Aorta (tissue), 5 donors: ENCODE results near the gene PLEKHA5. TPM values are rescaled to one million over a fixed set of nuclear protein-coding genes. Genes with fewer than 3 reads are reported as not detected.

Source experiments
- ATAC-seq: fragments of 200-7000 bp; cut with Tn5 transposase; one replicate; pipeline ENCODE4 v1.9.1; 2022; ENCODE audit warnings: moderate library complexity; ENCODE audit not compliant: low FRiP score
- DNase-seq, 2 donors: peaks; one replicate each; pipeline ENCODE4 v3.0.0-alpha.2; 2020
- H3K27ac ChIP-seq, 2 donors: one replicate each; pipeline ENCODE4 v1.5.1; 2013; ENCODE audit warnings: low read length in 2 of 2, mild to moderate bottlenecking in 2 of 2, moderate library complexity in 2 of 2, control low read depth in 1 of 2, inconsistent platforms in 1 of 2, low read depth in 1 of 2
- H3K27me3 ChIP-seq, 2 donors: one replicate each; pipeline ENCODE4 v1.6.1; 2013; ENCODE audit warnings: control low read depth in 1 of 2, low read length in 1 of 2, mild to moderate bottlenecking in 1 of 2, moderate library complexity in 1 of 2; ENCODE audit not compliant: insufficient read depth in 2 of 2, control insufficient read depth in 1 of 2
- H3K36me3 ChIP-seq, 2 donors: one replicate each; pipeline ENCODE4 v1.6.1; 2013; ENCODE audit warnings: control low read depth in 1 of 2, low read length in 1 of 2, mild to moderate bottlenecking in 1 of 2; ENCODE audit not compliant: insufficient read depth in 2 of 2, control insufficient read depth in 1 of 2
- H3K4me1 ChIP-seq, 2 donors: one replicate each; pipeline ENCODE4 v1.6.1; 2013; ENCODE audit warnings: low read length in 2 of 2, control low read depth in 1 of 2, mild to moderate bottlenecking in 1 of 2, moderate library complexity in 1 of 2; ENCODE audit not compliant: insufficient read depth in 2 of 2, control insufficient read depth in 1 of 2
- H3K4me3 ChIP-seq, 2 donors: one replicate each; pipeline ENCODE4 v1.5.1; 2013; ENCODE audit warnings: low read length in 2 of 2, control low read depth in 1 of 2, mild to moderate bottlenecking in 1 of 2
- H3K9me3 ChIP-seq: one replicate; pipeline ENCODE4 v1.6.1; 2013; ENCODE audit warnings: mild to moderate bottlenecking, low read length; ENCODE audit not compliant: control insufficient read depth
- WGBS, 2 donors: extraction: QIAGEN DNeasy Blood & Tissue Kit; methylation state at CpG; one replicate each; pipeline ENCODE4 v1.1.7; 2013; 5-methylcytosine and 5-hydroxymethylcytosine counted together
- intact Hi-C, 2 donors: fragments of 100-400 bp; cut with DNase I; formaldehyde crosslinking; loops; one replicate each; pipeline versions ENCODE4 v1.14.2 to v1.15.0; 2022
- polyA plus RNA-seq, 2 donors: library from polyadenylated mRNA; stranded (reverse); fragments of 200-250 nt; gene quantifications; one replicate each; pipeline ENCODE4 v1.2.3, GENCODE V29; 2013
- total RNA-seq, 2 donors: library from RNA; stranded (reverse); fragmentation: NEBNext Ultra II Directional; extraction: Animal tissue kit (Norgen Biotek cat#: 25700); gene quantifications; one replicate each; pipeline ENCODE4 v1.2.1, GENCODE V29; 2021
- donor health status: healthy with polysubstance abuse.
- donor health status: Bipolar disorder and iron deficiency.
- donor health status: DM: no; HTN: no; CAD: no.
- donor health status: DM: no; HTN: no; CAD: no.
- donor health status: DM: yes; HTN: yes; CAD: no.

PLEKHA5 gene
- total and polyA plus RNA-seq, 4 donors, result 11.0 to 56.0 (median 18.7) TPM

DNA sequence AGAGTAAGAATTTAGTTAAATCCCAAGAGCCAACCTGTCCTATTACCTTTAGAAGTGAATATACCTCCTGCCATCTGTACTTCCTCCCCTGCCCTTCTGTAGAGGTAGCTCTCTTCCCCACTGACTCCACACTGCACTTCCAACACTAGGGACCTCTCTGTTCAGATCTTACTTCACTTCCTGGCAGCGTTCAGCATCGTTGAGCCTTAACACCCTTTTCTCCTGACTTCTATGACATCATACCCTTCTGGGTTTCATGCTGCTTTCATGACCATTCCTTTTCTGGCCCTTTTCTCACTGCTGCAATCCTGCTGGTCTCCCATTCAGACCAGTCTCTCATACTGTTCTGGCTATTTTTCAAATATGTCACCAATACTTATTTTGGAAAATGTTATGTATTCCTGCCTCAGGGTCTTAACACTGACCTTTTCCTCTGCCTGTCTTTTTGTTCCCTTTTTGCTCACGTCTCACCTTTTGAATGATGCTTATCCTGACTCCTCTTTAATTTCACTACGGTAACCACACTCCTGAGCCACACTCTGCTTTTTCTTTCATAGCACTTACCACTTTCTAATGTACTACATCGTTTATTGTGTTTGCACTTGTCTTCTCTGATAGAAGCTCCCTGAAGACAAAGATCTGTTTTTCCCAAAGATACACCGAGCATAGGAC lies 67.6 kb downstream of the PLEKHA5 start:
- Histone ChIP-seq H3K9me3 (no peaks in the 10 kb centered on the region), H3K36me3 (no peaks in the 10 kb centered on the region), H3K27ac (no peak overlapping the region), H3K27me3 (no peaks in the 10 kb centered on the region), H3K4me1 (peaks cover 0 to 5% of the 10 kb centered on the region in 2 donors), H3K4me3 (no peak overlapping the region)
- DNase-seq (no peak), ATAC-seq (no peak)
- WGBS, 2 donors, result 64 to 69% methylated on average over 6 of the region's 6 CpGs
- intact Hi-C loops, result no loop called here

DNA sequence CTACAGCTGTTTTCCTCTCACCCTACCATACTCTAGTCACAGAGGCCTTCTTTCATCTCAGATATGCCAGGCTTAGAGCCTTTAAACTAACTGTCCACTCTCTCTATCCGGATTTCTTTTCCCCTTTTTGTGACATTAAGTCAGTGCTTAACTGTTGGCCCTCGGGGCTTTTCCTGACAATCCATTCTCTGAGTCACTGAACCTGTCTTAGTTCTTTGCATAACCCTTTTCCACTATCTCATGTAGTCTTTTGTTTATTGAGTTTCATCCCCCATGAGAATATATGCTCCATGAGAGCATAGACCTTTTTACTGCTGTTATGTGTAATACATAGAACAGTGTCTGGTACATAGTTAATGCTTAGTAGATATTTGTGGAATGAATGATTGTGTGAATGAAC lies 68.7 kb downstream of the PLEKHA5 start:
- intact Hi-C loops, result no loop called here
- H3K36me3 ChIP-seq, result no peaks in the 10 kb centered on the region
- ATAC-seq (no peak), DNase-seq (no peak)
- H3K4me3 ChIP-seq, result no peak overlapping the region
- no peak overlapping the region for H3K27ac ChIP-seq
- 31 to 43% methylated on average over 2 of the region's 2 CpGs for WGBS, 2 donors
- H3K9me3 ChIP-seq, result no peaks in the 10 kb centered on the region
- peaks cover 2 to 5% of the 10 kb centered on the region in 2 donors for H3K4me1 ChIP-seq
- no peaks in the 10 kb centered on the region for H3K27me3 ChIP-seq

DNA sequence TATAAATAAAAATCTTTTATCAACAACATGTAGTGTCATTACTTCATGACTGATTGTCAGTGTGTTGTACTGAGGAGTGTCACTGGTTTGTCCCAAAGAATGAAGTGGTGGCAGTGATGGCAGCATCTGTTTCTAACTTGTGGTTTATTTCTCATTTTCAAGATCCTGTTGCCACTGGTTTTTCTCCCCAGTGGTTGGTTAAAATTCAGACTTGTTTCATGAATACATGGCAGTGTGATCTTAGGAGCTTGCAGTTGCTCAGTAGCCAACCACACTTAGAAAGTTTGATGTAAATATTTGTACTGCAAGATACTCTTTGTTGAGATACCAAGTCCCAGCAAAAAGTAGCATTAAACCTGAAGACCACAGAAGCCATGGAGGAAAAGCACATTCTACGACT lies 69.8 kb downstream of the PLEKHA5 start:
- Histone ChIP-seq H3K4me1 (peaks cover 2 to 5% of the 10 kb centered on the region in 2 donors), H3K36me3 (no peaks in the 10 kb centered on the region), H3K27me3 (no peaks in the 10 kb centered on the region), H3K4me3 (no peak overlapping the region), H3K9me3 (no peaks in the 10 kb centered on the region), H3K27ac (no peak overlapping the region)
- intact Hi-C loops, result no loop called here
- DNase-seq (no peak), ATAC-seq (no peak)
- 93 to 98% methylated on average over 1 of the region's 1 CpG for WGBS, 2 donors

DNA sequence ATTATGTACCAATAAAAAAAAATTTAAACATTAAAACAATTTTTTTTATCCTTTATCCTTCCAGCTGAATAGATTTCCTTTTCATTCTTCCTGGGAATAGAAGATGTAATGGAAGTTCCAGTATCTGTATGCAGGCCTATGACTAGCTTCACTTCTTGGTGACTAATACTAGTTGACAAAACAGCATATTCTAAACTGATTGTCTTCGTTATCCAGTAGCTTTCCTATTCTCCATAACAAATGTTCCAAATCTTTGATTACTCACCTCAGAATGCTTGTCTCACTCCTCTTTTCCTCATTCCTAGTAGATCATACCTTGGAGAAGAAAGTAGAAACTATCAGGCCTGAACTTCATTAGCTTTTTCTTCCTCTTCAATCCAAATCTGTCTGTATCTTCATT lies 70.7 kb downstream of the PLEKHA5 start:
- ATAC-seq (no peak), DNase-seq (no peak)
- peaks cover 2 to 5% of the 10 kb centered on the region in 2 donors for H3K4me1 ChIP-seq
- H3K4me3 ChIP-seq, result no peak overlapping the region
- intact Hi-C loops, result no loop called here
- H3K27ac ChIP-seq, result no peak overlapping the region
- no peaks in the 10 kb centered on the region for H3K27me3 ChIP-seq
- H3K9me3 ChIP-seq, result no peaks in the 10 kb centered on the region
- 91 to 96% methylated on average over 1 of the region's 1 CpG for WGBS, 2 donors
- no peaks in the 10 kb centered on the region for H3K36me3 ChIP-seq

DNA sequence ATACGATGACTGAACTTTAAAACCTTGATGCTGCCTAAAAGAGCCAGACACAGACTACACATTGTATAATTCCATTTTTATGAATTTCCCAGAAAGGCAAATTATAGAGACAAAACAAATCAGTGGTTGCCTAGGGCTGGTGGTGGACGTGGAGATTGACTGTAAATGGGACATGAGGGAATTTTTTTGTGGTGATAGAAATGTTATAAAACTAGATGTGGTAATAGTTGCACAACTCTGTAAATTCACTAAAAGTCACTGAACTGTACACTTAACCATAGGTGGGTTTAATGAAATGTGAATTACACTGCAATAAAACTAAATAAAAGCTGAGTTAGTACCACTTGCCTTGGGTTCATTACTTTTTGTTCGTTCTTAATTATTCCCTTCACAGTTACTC lies 72.1 kb downstream of the PLEKHA5 start:
- Histone ChIP-seq H3K9me3 (no peaks in the 10 kb centered on the region), H3K36me3 (no peaks in the 10 kb centered on the region), H3K4me3 (no peak overlapping the region), H3K27me3 (no peaks in the 10 kb centered on the region), H3K27ac (no peak overlapping the region), H3K4me1 (peaks cover 2 to 8% of the 10 kb centered on the region in 2 donors)
- intact Hi-C loops, result no loop called here
- DNase-seq, result no peak
- WGBS, 2 donors, result 86 to 94% methylated on average over 3 of the region's 3 CpGs
- ATAC-seq, result no peak

DNA sequence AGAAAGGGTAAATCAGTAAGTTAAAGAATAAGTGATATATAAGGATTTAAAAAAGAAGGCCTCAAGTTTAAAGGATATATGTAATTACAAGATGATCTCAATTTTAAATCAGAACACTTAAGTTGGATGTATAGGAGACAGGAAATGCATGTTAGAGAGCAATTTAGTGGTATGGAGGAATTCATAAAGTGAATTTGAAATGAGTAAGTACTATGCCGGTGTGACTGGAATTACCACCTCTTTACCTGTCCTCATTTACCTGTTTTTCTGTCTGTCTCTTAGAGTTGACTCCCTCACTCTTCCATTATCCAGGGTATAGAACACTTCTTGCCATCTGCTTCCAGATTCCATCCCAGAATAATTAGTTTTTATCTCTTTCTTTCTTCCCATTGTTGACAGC lies 73.5 kb downstream of the PLEKHA5 start:
- H3K36me3 ChIP-seq, result no peaks in the 10 kb centered on the region
- H3K4me1 ChIP-seq, result peaks cover 2 to 8% of the 10 kb centered on the region in 2 donors
- WGBS, 2 donors, result 96 to 100% methylated on average over 1 of the region's 1 CpG
- DNase-seq (no peak), ATAC-seq (no peak)
- intact Hi-C loops, result no loop called here
- H3K9me3 ChIP-seq, result no peaks in the 10 kb centered on the region
- H3K27me3 ChIP-seq, result no peaks in the 10 kb centered on the region
- H3K4me3 ChIP-seq, result no peak overlapping the region
- no peak overlapping the region for H3K27ac ChIP-seq

DNA sequence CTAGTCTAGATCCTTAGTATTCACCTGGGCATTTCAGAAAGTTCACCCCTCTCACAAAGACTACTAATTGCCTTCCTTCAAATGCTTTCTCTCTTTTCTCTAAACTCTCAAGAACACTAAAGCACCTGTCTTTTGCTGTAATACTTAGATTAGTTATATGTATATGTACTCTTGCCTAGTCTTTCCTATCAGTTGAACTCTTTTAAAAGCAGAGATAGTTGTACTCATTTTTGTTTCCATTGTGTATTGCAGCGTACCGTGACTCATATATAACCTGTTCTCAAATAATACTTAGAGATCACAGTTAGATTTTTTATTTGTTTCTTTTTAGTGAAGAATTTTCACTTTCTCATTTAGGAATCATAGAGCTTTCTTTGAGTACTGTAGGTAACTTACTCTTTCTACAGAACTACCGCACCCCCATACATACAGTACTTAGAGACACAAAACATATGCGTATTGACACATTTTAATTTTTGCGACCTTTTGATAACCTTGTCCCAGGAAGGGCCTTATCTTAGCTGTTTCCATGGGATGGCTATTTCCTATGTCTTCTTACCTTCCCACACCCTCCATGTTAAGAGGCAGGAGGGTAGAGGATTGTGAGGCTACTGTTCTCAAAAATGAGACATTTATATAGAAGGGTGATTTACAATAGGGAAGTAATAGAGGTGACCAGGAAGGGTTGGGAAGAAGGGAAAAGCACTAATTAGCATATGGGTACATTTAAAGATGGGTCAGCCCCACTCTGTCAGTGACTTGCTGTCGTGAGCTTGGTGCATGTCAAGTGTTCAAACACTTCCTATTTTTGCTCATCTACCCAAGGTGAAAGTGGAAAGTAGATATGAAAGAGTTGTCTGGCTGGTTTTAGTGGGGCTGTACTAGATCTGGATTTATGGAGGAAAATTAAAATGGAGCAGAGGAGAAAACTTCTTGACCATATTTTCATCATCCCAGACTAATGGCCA lies 74.3 kb downstream of the PLEKHA5 start:
- DNase-seq (no peak), ATAC-seq (no peak)
- Histone ChIP-seq H3K4me3 (no peak overlapping the region), H3K36me3 (no peaks in the 10 kb centered on the region), H3K9me3 (no peaks in the 10 kb centered on the region), H3K4me1 (peaks cover 2 to 6% of the 10 kb centered on the region in 2 donors), H3K27ac (no peak overlapping the region), H3K27me3 (no peaks in the 10 kb centered on the region)
- intact Hi-C loops, result no loop called here
- WGBS, 2 donors, result 97 to 99% methylated on average over 6 of the region's 6 CpGs

DNA sequence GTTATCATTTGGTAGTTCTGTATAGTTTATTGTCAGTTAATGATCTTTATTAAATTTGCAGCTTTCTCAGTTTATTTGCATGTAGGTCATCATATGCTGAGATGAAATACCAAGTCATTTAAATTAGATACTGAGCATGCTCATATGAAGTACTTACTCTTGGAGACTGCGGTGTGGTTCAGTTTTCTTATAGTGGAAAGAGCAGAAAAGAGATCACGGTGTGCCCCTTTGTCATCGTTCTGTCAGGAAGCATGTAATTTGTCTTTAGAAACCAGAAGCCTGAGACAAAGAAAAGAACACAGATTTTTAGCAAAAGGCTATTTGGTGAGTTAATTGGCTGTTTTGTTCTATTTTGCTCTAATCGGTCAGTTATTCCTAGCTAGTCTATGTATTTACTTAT lies 75.6 kb downstream of the PLEKHA5 start:
- H3K36me3 ChIP-seq, result peaks cover 0 to 4% of the 10 kb centered on the region in 2 donors
- H3K9me3 ChIP-seq, result no peaks in the 10 kb centered on the region
- WGBS, 2 donors, result 58 to 69% methylated on average over 4 of the region's 4 CpGs
- ATAC-seq (no peak), DNase-seq (no peak)
- peaks cover 2% of the 10 kb centered on the region in 2 donors for H3K4me1 ChIP-seq
- intact Hi-C loops, result no loop called here
- no peaks in the 10 kb centered on the region for H3K27me3 ChIP-seq
- peak overlapping the region in 1 of 2 donors; percentile 36 for H3K4me3 ChIP-seq
- no peak overlapping the region for H3K27ac ChIP-seq
